Frontal cortex (tissue), 4 donors: ENCODE measurements around the gene SREBF2. TPM values are rescaled to one million over a fixed set of nuclear protein-coding genes. Genes with fewer than 3 reads are reported as not detected.
"Not testable (repeated sequence)": the region's sequence is repeated elsewhere in the genome, so short reads cannot be mapped to it uniquely, and the experiment has no call there.

Experiments used
- DNase-seq, 2 donors: peaks; one replicate each; pipeline ENCODE4 v3.0.0; 2012; ENCODE audit warnings: low spot score in 2 of 2
- FAIRE-seq: peaks from 2 replicates; lab custom pipeline; 2012; peaks lifted over from hg19 to GRCh38; lab: Jason Lieb, UNC
- total RNA-seq: library from RNA; depleted of rRNA; stranded (reverse); fragments of >200 nt; gene quantifications from one replicate; pipeline ENCODE4 v1.2.3, GENCODE V29; 2014
- donor health status: control.
- donor health status: control.
- donor health status: control.

Gene SREBF2
- total RNA-seq, 1 donor from 2014 or later: 56.3 TPM

- FAIRE-seq (no peak), DNase-seq (no peak)
These were observed 6.1 kb downstream of the SREBF2 start for GRCh38 chr22:41838842-41839618.

- FAIRE-seq (no peak), DNase-seq (no peak)
These were observed 7.3 kb downstream of the SREBF2 start for GRCh38 chr22:41840216-41840615.

- DNase-seq: no peak
- no peak for FAIRE-seq
These were observed 8.3 kb downstream of the SREBF2 start for GRCh38 chr22:41841085-41841712.

GRCh38 chr22:41842996-41843970 lies 10.4 kb downstream of the SREBF2 start:
- FAIRE-seq (no peak), DNase-seq (no peak)

- FAIRE-seq: no peak
- no peak for DNase-seq
These were observed 11.1 kb downstream of the SREBF2 start for GRCh38 chr22:41844036-41844435.

GRCh38 chr22:41844513-41844912 lies 11.6 kb downstream of the SREBF2 start:
- FAIRE-seq (no peak), DNase-seq (no peak)

- FAIRE-seq (no peak), DNase-seq (no peak)
These were observed 12.7 kb downstream of the SREBF2 start for GRCh38 chr22:41845380-41846267.

GRCh38 chr22:41846268-41846987 lies 13.5 kb downstream of the SREBF2 start:
- FAIRE-seq: no peak
- no peak for DNase-seq

- FAIRE-seq (no peak), DNase-seq (no peak)
These were observed 14.4 kb downstream of the SREBF2 start for GRCh38 chr22:41847300-41847699.

GRCh38 chr22:41848468-41848867 lies 15.6 kb downstream of the SREBF2 start:
- FAIRE-seq (no peak), DNase-seq (no peak)

- DNase-seq (no peak), FAIRE-seq (no peak)
These were observed 23.6 kb downstream of the SREBF2 start for GRCh38 chr22:41856469-41856868.

GRCh38 chr22:41857155-41857859 lies 24.4 kb downstream of the SREBF2 start:
- FAIRE-seq: no peak
- DNase-seq: peak in 1 of 2 donors; percentile 48

GRCh38 chr22:41857860-41858199 lies 24.9 kb downstream of the SREBF2 start:
- FAIRE-seq (no peak), DNase-seq (no peak)

- no peak for DNase-seq
- no peak for FAIRE-seq
These were observed 29.2 kb downstream of the SREBF2 start for GRCh38 chr22:41862160-41862529.

GRCh38 chr22:41862530-41863266 lies 29.8 kb downstream of the SREBF2 start:
- no peak for FAIRE-seq
- no peak for DNase-seq

- no peak for FAIRE-seq
- no peak for DNase-seq
These were observed 30.6 kb downstream of the SREBF2 start for GRCh38 chr22:41863472-41863871.

- FAIRE-seq (no peak), DNase-seq (no peak)
These were observed 35.7 kb downstream of the SREBF2 start for GRCh38 chr22:41868556-41868955.

GRCh38 chr22:41870081-41870480 lies 37.2 kb downstream of the SREBF2 start:
- not testable (repeated sequence) for FAIRE-seq, DNase-seq
